HG02678 (cell line): Measurements from ENCODE around the gene SMCO2.

ENCODE experiments used
- ATAC-seq: cut with Tn5 transposase; IDR thresholded peaks from one replicate; pipeline ENCODE4 v1.9.1; 2021; ENCODE audit warnings: mild to moderate bottlenecking, moderate library complexity; ENCODE audit not compliant: unreplicated experiment

SMCO2 gene

GRCh38 chr12:27451036-27451825 lies 4.7 kb downstream of the SMCO2 start:
- no peak for ATAC-seq

DNA sequence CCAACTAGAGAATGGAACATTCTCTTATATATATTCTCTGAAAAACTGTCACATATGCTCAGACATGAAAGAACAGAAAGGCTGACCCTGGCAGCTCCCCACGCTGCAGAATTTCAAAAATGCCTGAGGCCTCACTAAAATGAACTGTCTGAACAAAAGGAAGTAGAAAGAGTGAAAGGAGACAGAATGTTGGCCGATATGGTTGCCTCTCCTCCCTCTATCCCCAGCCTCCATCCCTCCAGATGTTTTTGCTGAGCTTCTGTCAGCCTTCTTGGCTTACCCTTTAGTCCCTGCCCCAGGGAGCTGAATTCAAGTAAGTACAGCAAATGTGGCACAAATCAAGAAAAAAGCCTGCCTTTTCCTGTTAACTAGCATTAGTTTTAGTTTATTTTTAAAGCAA lies 6.9 kb downstream of the SMCO2 start:
- no peak for ATAC-seq

DNA sequence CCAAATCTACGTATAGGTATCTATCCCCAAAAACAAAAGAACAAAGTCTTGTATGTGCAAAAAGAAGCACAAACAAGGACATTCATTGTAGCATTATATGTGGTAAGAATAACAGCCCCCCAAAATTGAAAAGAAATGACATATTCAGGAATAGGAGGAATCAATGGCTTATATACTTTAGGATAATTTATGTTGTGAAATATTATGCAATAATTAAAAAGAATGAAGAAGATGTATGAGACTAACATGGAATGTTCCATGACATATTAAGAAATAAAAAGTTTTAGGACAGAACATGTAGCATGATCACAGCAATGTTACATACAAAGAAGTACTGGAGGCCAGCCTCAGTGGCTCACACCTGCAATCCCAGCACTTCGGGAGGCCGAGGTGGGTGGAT lies 9.1 kb downstream of the SMCO2 start:
- ATAC-seq, result no peak

- no peak for ATAC-seq
Observed at GRCh38 chr12:27456618-27457017, 10.1 kb downstream of the SMCO2 start.

- ATAC-seq, result no peak
Observed at GRCh38 chr12:27460471-27460978, 14.0 kb downstream of the SMCO2 start.

- no peak for ATAC-seq
Observed at GRCh38 chr12:27462151-27462694, 15.7 kb downstream of the SMCO2 start.

DNA sequence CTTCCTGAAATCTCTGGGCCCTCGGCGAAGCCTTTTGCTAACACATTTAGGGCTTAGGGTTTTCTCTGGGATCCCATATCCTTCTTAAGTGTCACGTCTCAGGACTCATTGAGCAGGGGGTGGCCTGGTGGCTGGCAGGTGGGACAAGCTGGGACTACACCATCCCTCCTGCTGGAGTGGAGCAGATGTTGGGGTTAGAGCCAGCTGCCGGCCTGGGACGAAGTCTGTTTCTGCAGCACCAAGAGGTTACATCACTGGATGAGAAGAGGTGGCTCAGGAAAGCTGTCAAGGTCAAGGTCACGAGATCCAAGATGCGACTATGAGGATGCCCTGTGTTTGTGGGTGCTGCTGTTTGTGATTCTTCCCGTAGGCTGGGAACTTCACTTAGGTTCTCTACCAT lies 16.3 kb downstream of the SMCO2 start:
- no peak for ATAC-seq

DNA sequence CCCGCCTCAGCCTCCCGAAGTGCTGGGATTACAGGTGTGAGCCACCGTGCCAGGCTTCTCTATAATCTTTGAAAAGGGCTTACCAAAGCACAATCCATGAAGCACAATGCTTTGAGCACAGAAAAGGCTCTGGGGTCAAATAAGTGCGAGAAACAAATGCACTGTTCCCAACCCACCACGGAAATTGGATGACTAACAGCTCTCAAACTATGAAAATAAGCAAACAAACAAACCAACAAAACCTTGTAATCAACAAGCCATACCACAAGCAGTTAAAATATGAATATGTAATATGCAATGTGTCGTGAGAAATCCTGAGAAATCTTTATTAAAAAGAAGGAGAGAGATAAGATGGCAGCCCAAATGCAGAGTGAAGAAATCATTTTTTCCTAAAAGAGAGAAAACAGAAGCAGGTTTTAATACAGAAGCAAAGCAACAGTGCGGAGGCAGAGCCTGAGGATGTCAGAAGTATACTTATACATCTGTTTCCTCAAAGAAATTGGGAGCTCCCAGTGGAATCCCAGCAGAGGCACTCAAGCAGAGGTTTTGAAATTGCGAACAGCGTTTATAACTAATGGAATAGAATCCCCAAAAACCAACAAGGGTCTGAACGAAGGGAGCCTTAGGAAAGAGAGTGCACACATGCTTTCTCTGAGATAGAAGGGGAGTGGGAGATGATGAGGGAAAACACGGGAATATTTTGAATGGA lies 17.1 kb downstream of the SMCO2 start:
- no peak for ATAC-seq

GRCh38 chr12:27464220-27464554 lies 17.7 kb downstream of the SMCO2 start:
- no peak for ATAC-seq

- ATAC-seq, result no peak
Observed at GRCh38 chr12:27467641-27468040, 21.1 kb downstream of the SMCO2 start.

- ATAC-seq, result no peak
Observed at GRCh38 chr12:27468241-27468640, 21.7 kb downstream of the SMCO2 start.

GRCh38 chr12:27469176-27469736 lies 22.7 kb downstream of the SMCO2 start:
- ATAC-seq, result no peak

GRCh38 chr12:27472604-27473003 lies 26.1 kb downstream of the SMCO2 start:
- no peak for ATAC-seq

GRCh38 chr12:27474344-27474743 lies 27.8 kb downstream of the SMCO2 start:
- ATAC-seq, result no peak

- no peak for ATAC-seq
Observed at GRCh38 chr12:27477049-27477448, 30.5 kb downstream of the SMCO2 start.

GRCh38 chr12:27478949-27479348 lies 32.4 kb downstream of the SMCO2 start:
- no peak for ATAC-seq

DNA sequence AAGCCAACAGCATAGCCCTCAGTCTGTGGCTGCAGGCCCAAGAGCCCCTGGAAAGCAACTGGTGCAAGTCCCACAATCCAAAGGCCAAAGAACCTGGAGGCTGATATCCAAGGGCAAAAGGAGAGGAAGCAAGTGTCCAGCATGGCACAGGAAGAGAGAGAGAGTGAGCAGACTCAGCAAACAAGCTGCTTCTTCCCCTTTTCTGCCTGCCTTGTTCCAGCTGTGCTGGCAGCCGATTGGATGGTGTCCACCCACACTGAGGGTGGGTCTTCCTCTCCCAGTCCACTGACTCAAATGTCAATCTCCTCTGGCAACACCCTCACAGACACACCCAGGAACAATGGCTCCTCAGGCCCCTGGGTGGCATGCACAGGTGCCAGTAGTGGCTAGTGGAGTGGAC lies 33.5 kb downstream of the SMCO2 start:
- ATAC-seq, result no peak

- ATAC-seq, result no peak
Observed at GRCh38 chr12:27486961-27487360, 40.4 kb downstream of the SMCO2 start.

GRCh38 chr12:27488479-27488878 lies 41.9 kb downstream of the SMCO2 start:
- ATAC-seq, result no peak

DNA sequence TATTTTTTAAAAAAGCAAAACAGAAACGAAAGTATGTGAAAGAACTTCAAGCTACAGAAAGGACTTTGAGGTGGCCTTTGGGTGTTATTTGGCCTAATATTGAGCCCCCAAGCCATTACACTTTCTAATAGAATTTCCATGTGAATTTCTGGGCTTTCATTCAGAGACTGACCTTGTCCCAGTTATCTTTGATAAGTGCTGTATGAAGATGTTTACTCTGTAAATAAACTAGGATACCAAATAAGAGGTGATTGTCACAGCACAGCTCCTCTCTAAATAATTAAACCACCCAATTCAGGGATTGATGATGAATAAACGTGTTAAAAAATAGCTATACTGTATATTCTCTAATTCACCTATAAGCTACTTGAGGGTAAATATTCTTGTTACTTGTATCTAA lies 44.7 kb downstream of the SMCO2 start:
- no peak for ATAC-seq

- ATAC-seq, result no peak
Observed at GRCh38 chr12:27493260-27493940, 46.9 kb downstream of the SMCO2 start.
